ENCODE measurements around the gene CSNK1G1. TPM values are rescaled to one million over a fixed set of nuclear protein-coding genes. Genes with fewer than 3 reads are reported as not detected.

The CSNK1G1 gene
- total RNA-seq, 1 experiment from 2014 or later: 27.4 TPM

DNA sequence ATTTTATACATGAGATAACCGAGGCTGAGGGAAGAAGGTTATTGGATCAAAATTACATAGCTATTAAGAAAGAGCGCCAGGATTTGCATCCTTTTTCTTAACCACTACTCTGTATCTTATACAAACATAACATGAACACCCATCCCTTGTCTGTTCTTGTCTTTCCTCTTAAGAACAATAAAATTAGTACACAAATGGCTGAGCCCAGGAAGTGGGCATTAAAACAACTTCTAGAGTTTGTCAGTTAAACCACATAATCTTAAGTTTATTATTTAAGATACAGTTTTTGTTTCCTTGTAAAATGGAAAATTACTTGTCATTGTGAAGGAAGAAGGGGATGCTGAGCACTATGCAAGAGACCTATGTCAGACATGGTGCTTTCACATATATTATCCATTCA, 144.3 kb downstream of the CSNK1G1 start:
- no peak overlapping the region for H3K27ac ChIP-seq (ENCODE audit: low read depth, low read length, poor library complexity, severe bottlenecking)
- H3K4me1 ChIP-seq (ENCODE audit: insufficient read depth, low read length, poor library complexity, severe bottlenecking): peaks cover 6% of the 10 kb centered on the region
- intact Hi-C loops (cut with micrococcal nuclease; ENCODE audit: unreplicated experiment): loop anchor here (10.0 kb wide), 1 partner anchor 473 kb away; no protein-coding TSS in a partner anchor
- H3K27me3 ChIP-seq (replicated peaks; ENCODE audit: insufficient read depth, low read depth, low read length, poor library complexity): no peaks in the 10 kb centered on the region
- H3K9me3 ChIP-seq (ENCODE audit: low read depth, low read length, poor library complexity, severe bottlenecking): no peaks in the 10 kb centered on the region
- TF ChIP-seq, protein P1, sequence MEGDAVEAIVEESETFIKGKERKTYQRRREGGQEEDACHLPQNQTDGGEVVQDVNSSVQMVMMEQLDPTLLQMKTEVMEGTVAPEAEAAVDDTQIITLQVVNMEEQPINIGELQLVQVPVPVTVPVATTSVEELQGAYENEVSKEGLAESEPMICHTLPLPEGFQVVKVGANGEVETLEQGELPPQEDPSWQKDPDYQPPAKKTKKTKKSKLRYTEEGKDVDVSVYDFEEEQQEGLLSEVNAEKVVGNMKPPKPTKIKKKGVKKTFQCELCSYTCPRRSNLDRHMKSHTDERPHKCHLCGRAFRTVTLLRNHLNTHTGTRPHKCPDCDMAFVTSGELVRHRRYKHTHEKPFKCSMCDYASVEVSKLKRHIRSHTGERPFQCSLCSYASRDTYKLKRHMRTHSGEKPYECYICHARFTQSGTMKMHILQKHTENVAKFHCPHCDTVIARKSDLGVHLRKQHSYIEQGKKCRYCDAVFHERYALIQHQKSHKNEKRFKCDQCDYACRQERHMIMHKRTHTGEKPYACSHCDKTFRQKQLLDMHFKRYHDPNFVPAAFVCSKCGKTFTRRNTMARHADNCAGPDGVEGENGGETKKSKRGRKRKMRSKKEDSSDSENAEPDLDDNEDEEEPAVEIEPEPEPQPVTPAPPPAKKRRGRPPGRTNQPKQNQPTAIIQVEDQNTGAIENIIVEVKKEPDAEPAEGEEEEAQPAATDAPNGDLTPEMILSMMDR (conservative IDR thresholded peaks at IDR 0.05; ENCODE audit: low read depth, low read length): no peak
- TF ChIP-seq EZH2 (IDR thresholded peaks at IDR 0.05; ENCODE audit: borderline replicate concordance, low read depth, low read length, poor library complexity, severe bottlenecking): no peak
- no peak overlapping the region for H3K4me3 ChIP-seq (ENCODE audit: low read depth, low read length, poor library complexity, severe bottlenecking)
- ChIA-PET CTCF (no interaction called here), POLR2A (ENCODE audit: low non-redundant PET) (no interaction called here)
- BruUV-seq (replicated peaks): no TSS peak
- DNase-seq (ENCODE audit: low spot score): no peak
- peaks cover 10% of the 10 kb centered on the region for H3K36me3 ChIP-seq (ENCODE audit: insufficient read depth, low read length, poor library complexity, severe bottlenecking)

DNA sequence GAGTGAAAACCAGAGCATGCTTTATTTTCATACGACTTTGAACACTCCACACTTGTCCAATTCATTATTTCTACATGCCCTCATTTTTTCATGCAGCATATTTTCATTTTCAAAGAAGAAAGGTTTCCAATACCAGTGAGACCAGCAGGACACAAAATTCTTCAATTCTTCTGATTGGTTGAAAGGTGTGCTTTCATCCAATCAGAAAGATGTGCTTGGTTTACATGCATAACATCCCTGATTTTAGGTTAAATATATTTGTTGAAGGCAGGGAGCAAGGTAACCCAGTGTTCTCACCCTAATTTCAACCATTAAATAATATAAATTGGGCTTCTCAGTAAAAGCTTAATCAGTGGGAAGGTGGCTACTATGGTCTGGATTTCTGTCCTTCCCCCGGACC, 145.6 kb downstream of the CSNK1G1 start:
- intact Hi-C loops (cut with micrococcal nuclease; ENCODE audit: unreplicated experiment): loop anchor here (10.0 kb wide), 1 partner anchor 474 kb away; no protein-coding TSS in a partner anchor
- ChIA-PET POLR2A (ENCODE audit: low non-redundant PET) (no interaction called here), CTCF (interaction anchor here (0.6 to 1.3 kb wide), 3 partner anchors 145 to 411 kb away, joined by 4 to 5 read pairs (median 5); partner anchors contain the start of gene CSNK1G1)

DNA sequence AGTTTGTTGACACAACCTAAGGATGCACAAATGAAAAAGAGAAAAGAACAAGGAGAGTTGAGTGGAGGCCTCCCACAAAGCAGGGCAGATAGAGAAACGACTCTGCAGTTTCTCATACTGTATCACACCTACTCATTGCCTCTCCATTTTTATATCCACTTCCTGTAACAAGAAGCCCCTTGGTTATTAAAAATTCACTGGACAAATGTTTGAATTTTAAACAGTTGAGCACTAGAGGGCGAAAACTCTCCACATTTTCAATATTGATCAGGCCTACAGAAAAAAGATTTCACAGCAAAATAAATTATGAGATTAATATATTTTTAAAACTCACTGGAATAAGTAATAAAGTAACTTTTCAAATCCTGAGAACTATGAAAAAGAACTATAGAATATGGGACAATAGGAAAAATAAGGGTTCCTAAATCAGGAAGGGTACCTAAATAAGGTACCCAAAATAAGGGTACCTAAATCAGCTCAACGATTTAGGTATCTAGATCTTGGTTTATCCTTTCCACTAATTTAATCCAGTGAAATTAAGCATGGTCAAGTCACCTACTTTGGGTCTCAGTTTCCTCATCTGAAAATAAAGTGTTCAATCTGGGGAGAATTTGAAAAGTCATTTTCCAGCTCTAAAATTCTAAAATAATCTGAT, 146.2 kb downstream of the CSNK1G1 start:
- Histone ChIP-seq H3K4me3 (ENCODE audit: low read depth, low read length, poor library complexity, severe bottlenecking) (no peak overlapping the region), H3K36me3 (ENCODE audit: insufficient read depth, low read length, poor library complexity, severe bottlenecking) (peaks cover 10% of the 10 kb centered on the region), H3K4me1 (ENCODE audit: insufficient read depth, low read length, poor library complexity, severe bottlenecking) (peaks cover 6% of the 10 kb centered on the region), H3K27me3 (replicated peaks; ENCODE audit: insufficient read depth, low read depth, low read length, poor library complexity) (no peaks in the 10 kb centered on the region), H3K9me3 (ENCODE audit: low read depth, low read length, poor library complexity, severe bottlenecking) (no peaks in the 10 kb centered on the region), H3K27ac (ENCODE audit: low read depth, low read length, poor library complexity, severe bottlenecking) (peak overlapping the region; percentile 27)
- DNase-seq (ENCODE audit: low spot score): peak; percentile 70
- ChIA-PET POLR2A (ENCODE audit: low non-redundant PET) (no interaction called here), CTCF (interaction anchor here (1.3 kb wide), 1 partner anchor 146 kb away, joined by 4 read pairs; the partner anchor contains the start of gene CSNK1G1)
- intact Hi-C loops (cut with micrococcal nuclease; ENCODE audit: unreplicated experiment): loop anchor here (1.0 to 10.0 kb wide), 2 partner anchors 146 to 475 kb away; partner anchors contain the start of gene CSNK1G1
- no peak for TF ChIP-seq EZH2 (IDR thresholded peaks at IDR 0.05; ENCODE audit: borderline replicate concordance, low read depth, low read length, poor library complexity, severe bottlenecking)
- TF ChIP-seq, protein P1 (conservative IDR thresholded peaks at IDR 0.05; ENCODE audit: low read depth, low read length): peak; percentile 68
- BruUV-seq (replicated peaks): no TSS peak

More for the DNA sequence above, 145.6 kb downstream of the CSNK1G1 start:
- TF ChIP-seq, protein P1 (conservative IDR thresholded peaks at IDR 0.05; ENCODE audit: low read depth, low read length): no peak
- TF ChIP-seq EZH2 (IDR thresholded peaks at IDR 0.05; ENCODE audit: borderline replicate concordance, low read depth, low read length, poor library complexity, severe bottlenecking): no peak
- Histone ChIP-seq H3K27ac (ENCODE audit: low read depth, low read length, poor library complexity, severe bottlenecking) (no peak overlapping the region), H3K9me3 (ENCODE audit: low read depth, low read length, poor library complexity, severe bottlenecking) (no peaks in the 10 kb centered on the region), H3K27me3 (replicated peaks; ENCODE audit: insufficient read depth, low read depth, low read length, poor library complexity) (no peaks in the 10 kb centered on the region), H3K4me3 (ENCODE audit: low read depth, low read length, poor library complexity, severe bottlenecking) (no peak overlapping the region), H3K4me1 (ENCODE audit: insufficient read depth, low read length, poor library complexity, severe bottlenecking) (peaks cover 6% of the 10 kb centered on the region), H3K36me3 (ENCODE audit: insufficient read depth, low read length, poor library complexity, severe bottlenecking) (peaks cover 10% of the 10 kb centered on the region)
- BruUV-seq (replicated peaks): no TSS peak
- no peak for DNase-seq (ENCODE audit: low spot score)
